Activated CD4-positive, alpha-beta T cell treated with anti-CD3 and anti-CD28 coated beads, Interleukin-2, amount 10 ng/mL, durations not matched to agents 7 days and 5 days (primary cell): Measurements from ENCODE around the gene JDP2. TPM values are rescaled to one million over a fixed set of nuclear protein-coding genes. Genes with fewer than 3 reads are reported as not detected.

Experiments
- CTCF ChIA-PET: fragments of 350-600 bp; sonication (Branson Sonifier 250); formaldehyde crosslinking; loops from one replicate; lab custom pipeline; 2021; ENCODE audit warnings: antibody characterized with exemption; lab: Charles Lee
- POLR2A ChIA-PET: fragments of 350-600 bp; sonication (Branson Sonifier 250); formaldehyde crosslinking; loops from one replicate; lab custom pipeline; 2021; ENCODE audit warnings: antibody characterized with exemption; lab: Charles Lee
- DNase-seq: peaks from one replicate; pipeline ENCODE4 v3.0.0-alpha.2; 2020
- H3K27ac Mint-ChIP-seq: one replicate; pipeline ENCODE4 v1.8.0; 2021; ENCODE audit warnings: mild to moderate bottlenecking, moderate library complexity, mixed read lengths
- H3K27me3 Mint-ChIP-seq: one replicate; pipeline ENCODE4 v1.8.0; 2021; ENCODE audit warnings: mixed read lengths
- H3K36me3 Mint-ChIP-seq: one replicate; pipeline ENCODE4 v1.8.0; 2021; ENCODE audit warnings: low read depth, mixed read lengths
- H3K4me1 Mint-ChIP-seq: one replicate; pipeline ENCODE4 v1.8.0; 2021; ENCODE audit warnings: mixed read lengths
- H3K4me3 Mint-ChIP-seq: one replicate; pipeline ENCODE4 v1.8.0; 2021; ENCODE audit warnings: mild to moderate bottlenecking, moderate library complexity, mixed read lengths
- H3K9me3 Mint-ChIP-seq: one replicate; pipeline ENCODE4 v1.8.0; 2021; ENCODE audit warnings: mixed read lengths
- total RNA-seq, 2 experiments: library from RNA; stranded (reverse); gene quantifications; one replicate each; pipeline ENCODE4 v1.2.3, GENCODE V29; 2021

JDP2 gene
- total RNA-seq, 2 experiments from 2014 or later, result 0.99 to 1.6 TPM

DNA sequence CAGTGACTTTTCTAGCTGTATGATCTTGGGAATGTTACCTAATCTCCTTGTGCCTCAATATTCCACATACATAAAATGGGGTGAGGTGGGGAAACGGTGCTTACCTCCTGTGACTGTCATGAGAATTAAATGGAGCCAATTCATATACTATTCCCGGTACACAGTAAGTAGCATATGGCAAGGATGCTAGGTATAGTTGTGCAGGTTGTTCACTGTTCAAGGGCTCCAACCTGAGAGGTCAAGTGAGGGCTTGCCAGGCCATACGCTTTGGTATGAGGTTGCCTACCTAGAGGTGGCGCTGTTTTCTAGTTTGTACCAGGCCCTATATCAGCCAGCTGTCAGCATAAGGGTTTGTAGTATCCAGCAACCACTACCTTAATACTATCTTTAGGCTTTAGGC is 90.8 kb downstream of the JDP2 start:
- POLR2A ChIA-PET, result no interaction called here
- Mint-ChIP-seq H3K4me1 (peaks cover 59% of the 10 kb centered on the region), H3K27ac (no peak overlapping the region), H3K9me3 (no peaks in the 10 kb centered on the region), H3K36me3 (peaks cover 12% of the 10 kb centered on the region), H3K27me3 (no peaks in the 10 kb centered on the region), H3K4me3 (no peak overlapping the region)
- CTCF ChIA-PET, result interaction anchor here (0.6 to 13.6 kb wide), 13 partner anchors 8 to 270 kb away, joined by 3 to 101 read pairs (median 4); no protein-coding TSS in a partner anchor
- peak; percentile 41 for DNase-seq

GRCh38 chr14:75519394-75519793 is 91.6 kb downstream of the JDP2 start:
- CTCF ChIA-PET, result interaction anchor here (0.9 to 13.6 kb wide), 7 partner anchors 8 to 271 kb away, joined by 3 to 101 read pairs (median 7); no protein-coding TSS in a partner anchor
- Mint-ChIP-seq H3K9me3 (no peaks in the 10 kb centered on the region), H3K27me3 (no peaks in the 10 kb centered on the region), H3K4me3 (no peak overlapping the region), H3K4me1 (peaks cover 67% of the 10 kb centered on the region), H3K27ac (no peak overlapping the region), H3K36me3 (peaks cover 20% of the 10 kb centered on the region)
- POLR2A ChIA-PET, result no interaction called here
- DNase-seq, result no peak

DNA sequence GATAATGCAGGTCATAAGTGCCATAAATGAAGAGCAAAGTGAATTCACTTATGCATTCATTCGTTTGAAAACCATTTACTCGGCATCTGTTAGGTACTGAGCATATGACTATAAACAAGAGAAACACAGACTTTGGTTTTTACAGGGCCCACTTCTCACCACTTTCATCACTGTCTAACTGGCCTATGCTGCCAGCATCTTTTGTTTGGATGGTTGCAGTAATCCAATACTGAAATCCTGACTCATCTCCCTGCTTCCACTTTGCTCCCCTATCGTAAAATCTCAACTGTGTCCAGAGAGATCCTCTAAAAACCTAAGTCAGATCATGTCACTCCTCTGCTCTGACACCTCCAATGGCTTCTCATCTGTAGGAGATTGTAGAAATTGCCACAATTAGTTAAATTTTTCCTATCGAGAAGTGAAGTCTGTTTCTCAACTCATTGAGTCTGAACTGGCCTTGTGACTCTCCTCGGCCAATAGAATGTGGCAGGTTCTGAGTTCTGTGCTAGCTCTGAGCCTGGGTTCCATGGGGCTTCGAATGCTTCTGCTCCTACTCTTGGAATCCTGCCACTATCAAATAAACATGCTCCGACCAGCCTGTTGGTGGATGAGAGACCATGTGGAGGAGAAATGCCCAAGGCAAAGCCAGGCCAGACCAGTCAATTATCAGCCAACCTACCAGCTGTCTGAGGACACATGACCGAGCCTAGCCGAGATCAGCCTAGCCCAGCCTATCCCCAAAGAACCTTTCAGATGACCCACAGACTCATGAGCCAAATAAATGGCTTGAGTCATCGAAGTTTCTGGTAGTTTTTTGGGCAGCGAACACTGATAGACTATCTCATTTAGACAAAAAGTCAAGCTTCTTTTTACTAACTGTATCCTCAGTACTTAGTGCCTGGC is 92.3 kb downstream of the JDP2 start:
- Mint-ChIP-seq H3K27ac (peak overlapping the region; percentile 57), H3K4me1 (peaks cover 71% of the 10 kb centered on the region), H3K36me3 (peaks cover 26% of the 10 kb centered on the region), H3K4me3 (no peak overlapping the region), H3K9me3 (no peaks in the 10 kb centered on the region), H3K27me3 (no peaks in the 10 kb centered on the region)
- ChIA-PET CTCF (interaction anchor here (0.7 to 13.6 kb wide), 9 partner anchors 8 to 134 kb away, joined by 4 to 101 read pairs (median 5); no protein-coding TSS in a partner anchor), POLR2A (no interaction called here)
- no peak for DNase-seq

- H3K9me3 Mint-ChIP-seq, result no peaks in the 10 kb centered on the region
- peak overlapping the region; percentile 28 for H3K4me3 Mint-ChIP-seq
- CTCF ChIA-PET, result interaction anchor here (0.7 to 13.6 kb wide), 8 partner anchors 8 to 134 kb away, joined by 4 to 101 read pairs (median 6); no protein-coding TSS in a partner anchor
- POLR2A ChIA-PET, result interaction anchor here (0.6 kb wide), 1 partner anchor 32 kb away, joined by 5 read pairs; no protein-coding TSS in a partner anchor
- H3K36me3 Mint-ChIP-seq, result peaks cover 34% of the 10 kb centered on the region
- no peaks in the 10 kb centered on the region for H3K27me3 Mint-ChIP-seq
- peaks cover 71% of the 10 kb centered on the region for H3K4me1 Mint-ChIP-seq
- DNase-seq, result no peak
- peak overlapping the region; percentile 96 for H3K27ac Mint-ChIP-seq
Measured at GRCh38 chr14:75520852-75521251, 93.0 kb downstream of the JDP2 start.

GRCh38 chr14:75521415-75522199 is 93.8 kb downstream of the JDP2 start:
- Mint-ChIP-seq H3K27me3 (no peaks in the 10 kb centered on the region), H3K9me3 (no peaks in the 10 kb centered on the region), H3K36me3 (peaks cover 42% of the 10 kb centered on the region), H3K27ac (peak overlapping the region; percentile 96), H3K4me1 (peaks cover 74% of the 10 kb centered on the region), H3K4me3 (peak overlapping the region; percentile 93)
- ChIA-PET POLR2A (interaction anchor here (0.6 to 1.0 kb wide), 3 partner anchors 29 to 40 kb away, joined by 3 to 5 read pairs (median 3); no protein-coding TSS in a partner anchor), CTCF (interaction anchor here (0.6 to 13.6 kb wide), 10 partner anchors 8 to 133 kb away, joined by 3 to 101 read pairs (median 6); no protein-coding TSS in a partner anchor)
- DNase-seq, result peak; percentile 26

- Mint-ChIP-seq H3K27ac (peak within 1 kb of the TSS; percentile 96), H3K27me3 (no peaks in the 10 kb centered on the region), H3K36me3 (peaks cover 48% of the 10 kb centered on the region), H3K9me3 (no peaks in the 10 kb centered on the region), H3K4me1 (peaks cover 78% of the 10 kb centered on the region), H3K4me3 (peak within 1 kb of the TSS; percentile 93)
- ChIA-PET POLR2A (interaction anchor here (0.6 to 1.0 kb wide), 2 partner anchors 28 to 39 kb away, joined by 3 read pairs; no protein-coding TSS in a partner anchor), CTCF (interaction anchor here (0.8 to 13.6 kb wide), 9 partner anchors 10 to 132 kb away, joined by 3 to 101 read pairs (median 5); partner anchors contain the start of gene FLVCR2)
- peak; percentile 88 for DNase-seq
Measured at GRCh38 chr14:75522224-75522982, 94.6 kb downstream of the JDP2 start, which contains the start of gene BATF. TSS of gene BATF (plus strand) at chr14:75522469. CDS start at chr14:75522683, 214 bp downstream.

- ChIA-PET POLR2A (no interaction called here), CTCF (interaction anchor here (0.6 to 13.6 kb wide), 7 partner anchors 10 to 131 kb away, joined by 3 to 101 read pairs (median 5); partner anchors contain the start of gene FLVCR2)
- H3K27ac Mint-ChIP-seq, result peak overlapping the region; percentile 96
- H3K36me3 Mint-ChIP-seq, result peaks cover 54% of the 10 kb centered on the region
- H3K4me3 Mint-ChIP-seq, result peak overlapping the region; percentile 93
- no peak for DNase-seq
- H3K9me3 Mint-ChIP-seq, result no peaks in the 10 kb centered on the region
- peaks cover 83% of the 10 kb centered on the region for H3K4me1 Mint-ChIP-seq
- no peaks in the 10 kb centered on the region for H3K27me3 Mint-ChIP-seq
Measured at GRCh38 chr14:75522983-75523318, 95.1 kb downstream of the JDP2 start.

Other genes with a start within 250 kb of the JDP2 start
- gene FOS, start 149.2 kb upstream of the JDP2 start, total RNA-seq, result 10 to 100 TPM; 28.0 to 35.7 TPM
- 10 to 100 TPM; 39.4 to 41.0 TPM for gene BATF, start 94.4 kb downstream of the JDP2 start, total RNA-seq
- gene FLVCR2, start 150.6 kb downstream of the JDP2 start, total RNA-seq, result 1 to 10 TPM; 1.1 to 6.2 TPM
- gene ERG28, start 232.9 kb downstream of the JDP2 start, total RNA-seq, result 10 to 100 TPM; 17.3 to 21.5 TPM
- 10 to 100 TPM; 33.3 to 43.3 TPM for gene TTLL5, start 233.2 kb downstream of the JDP2 start, total RNA-seq